Lower leg skin (tissue), 3 donors: Measurements from ENCODE around the gene SUN1.

Experiments used
- POLR2A ChIP-seq, 2 donors: fragments of 450-650 bp; IDR thresholded peaks; one replicate each; pipeline ENCODE4 v1.6.1; 2016 to 2017; ENCODE audit warnings: antibody characterized with exemption in 2 of 2, mild to moderate bottlenecking in 1 of 2, moderate library complexity in 1 of 2
- TF ChIP-seq, protein P1 (sequence below), 3 donors: fragments of 450-650 bp; IDR thresholded peaks; one replicate each; pipeline ENCODE4 v1.5.1; 2016; ENCODE audit warnings: antibody characterized with exemption in 3 of 3, mild to moderate bottlenecking in 3 of 3, moderate library complexity in 2 of 3

DNA sequence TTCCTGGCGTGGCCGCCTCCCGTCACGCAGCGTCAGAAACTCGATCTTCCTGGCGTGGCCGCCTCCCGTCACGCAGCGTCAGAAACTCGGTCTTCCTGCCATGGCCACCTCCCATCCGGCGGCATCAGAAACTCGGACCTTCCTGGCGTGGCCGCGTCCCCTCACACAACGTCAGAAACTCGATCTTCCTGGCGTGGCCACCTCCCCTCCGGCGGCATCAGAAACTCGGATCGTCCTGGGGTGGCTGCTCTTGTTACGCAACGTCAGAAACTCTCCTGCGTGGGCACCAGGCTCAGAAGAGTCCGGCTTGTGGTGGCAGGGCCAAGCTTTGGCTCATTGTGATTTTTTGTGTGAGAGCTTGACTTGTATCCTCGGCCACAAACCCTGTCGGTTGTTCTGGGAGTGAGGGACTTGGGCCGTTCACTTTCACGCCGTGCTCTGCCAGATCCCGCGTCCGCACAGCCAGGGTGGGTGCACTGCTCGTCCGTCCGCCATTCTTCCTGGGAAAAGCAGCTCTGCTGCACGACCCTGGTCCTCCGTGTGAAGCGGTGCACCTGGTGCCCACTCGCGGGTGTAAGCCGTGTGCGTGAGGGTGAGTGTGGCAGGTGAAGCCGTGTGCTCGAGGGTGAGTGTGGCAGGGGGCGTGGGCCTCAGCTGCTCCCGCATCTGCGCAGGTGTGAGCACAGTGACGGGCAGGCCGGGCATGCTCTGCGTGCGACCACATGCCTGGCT lies 49.4 kb upstream of the SUN1 start:
- TF ChIP-seq, protein P1, sequence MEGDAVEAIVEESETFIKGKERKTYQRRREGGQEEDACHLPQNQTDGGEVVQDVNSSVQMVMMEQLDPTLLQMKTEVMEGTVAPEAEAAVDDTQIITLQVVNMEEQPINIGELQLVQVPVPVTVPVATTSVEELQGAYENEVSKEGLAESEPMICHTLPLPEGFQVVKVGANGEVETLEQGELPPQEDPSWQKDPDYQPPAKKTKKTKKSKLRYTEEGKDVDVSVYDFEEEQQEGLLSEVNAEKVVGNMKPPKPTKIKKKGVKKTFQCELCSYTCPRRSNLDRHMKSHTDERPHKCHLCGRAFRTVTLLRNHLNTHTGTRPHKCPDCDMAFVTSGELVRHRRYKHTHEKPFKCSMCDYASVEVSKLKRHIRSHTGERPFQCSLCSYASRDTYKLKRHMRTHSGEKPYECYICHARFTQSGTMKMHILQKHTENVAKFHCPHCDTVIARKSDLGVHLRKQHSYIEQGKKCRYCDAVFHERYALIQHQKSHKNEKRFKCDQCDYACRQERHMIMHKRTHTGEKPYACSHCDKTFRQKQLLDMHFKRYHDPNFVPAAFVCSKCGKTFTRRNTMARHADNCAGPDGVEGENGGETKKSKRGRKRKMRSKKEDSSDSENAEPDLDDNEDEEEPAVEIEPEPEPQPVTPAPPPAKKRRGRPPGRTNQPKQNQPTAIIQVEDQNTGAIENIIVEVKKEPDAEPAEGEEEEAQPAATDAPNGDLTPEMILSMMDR (IDR thresholded peaks at IDR 0.05), result no peak
- no peak for TF ChIP-seq POLR2A (IDR thresholded peaks at IDR 0.05)
